Pancreas (tissue), 10 donors: Measurements from ENCODE around the gene GPHA2. TPM values are rescaled to one million over a fixed set of nuclear protein-coding genes. Genes with fewer than 3 reads are reported as not detected.

Experiments
- ATAC-seq, 4 donors: fragments of 200-7000 bp; cut with Tn5 transposase; one replicate each; pipeline versions ENCODE4 v1.8.0 to v1.9.1; 2020; ENCODE audit warnings: mild to moderate bottlenecking in 4 of 4, moderate library complexity in 4 of 4
- DNase-seq, 6 donors: peaks; one replicate each; pipeline ENCODE4 v3.0.0-alpha.2; 2020
- FAIRE-seq: peaks from 2 replicates; lab custom pipeline; 2012; peaks lifted over from hg19 to GRCh38; lab: Jason Lieb, UNC
- H3K27ac ChIP-seq, 4 donors: fragments of 200-600 bp; sonication (generic); 1 replicate in 3 of 4; 2 replicates in 1 of 4; pipeline versions ENCODE4 v1.5.0 to v1.8.0; 2020
- H3K27me3 ChIP-seq, 4 donors: fragments of 200-600 bp; one replicate each; pipeline ENCODE4 v1.8.0; 2021
- H3K36me3 ChIP-seq, 3 donors: fragments of 200-600 bp; sonication (generic) in 1 of 3; one replicate each; pipeline versions ENCODE4 v1.5.0 to v1.8.0; 2020 to 2021
- H3K4me1 ChIP-seq, 3 donors: fragments of 200-600 bp; one replicate each; pipeline ENCODE4 v1.8.0; 2021
- H3K4me3 ChIP-seq, 4 donors: fragments of 200-600 bp; sonication (generic) in 2 of 4; one replicate each; pipeline versions ENCODE4 v1.5.0 to v1.8.0; 2020 to 2021
- H3K9me3 ChIP-seq, 4 donors: fragments of 200-600 bp; one replicate each; pipeline ENCODE4 v1.8.0; 2021
- WGBS, 2 donors: extraction: QIAGEN DNeasy Blood & Tissue Kit; methylation state at CpG; one replicate each; pipeline ENCODE4 v1.1.7; 2013; 5-methylcytosine and 5-hydroxymethylcytosine counted together
- intact Hi-C, 3 donors: fragments of 100-400 bp; cut with DNase I; formaldehyde crosslinking; loops; one replicate each; pipeline versions ENCODE4 v1.11.1 to v1.14.2; 2022
- polyA plus RNA-seq, 2 donors: library from polyadenylated mRNA; stranded (reverse); fragments of 200-250 nt; gene quantifications; one replicate each; pipeline ENCODE4 v1.2.3, GENCODE V29; 2013
- total RNA-seq, 6 donors: library from RNA; stranded (reverse); fragmentation: NEBNext Ultra II Directional in 4 of 6; extraction: Animal tissue kit (Norgen Biotek cat#: 25700) in 4 of 6; gene quantifications; one replicate each; pipeline versions ENCODE4 v1.2.1 to v1.2.4, GENCODE V29; 2021 to 2023
- TF ChIP-seq, protein P1 (sequence below), 4 donors: fragments of 200-600 bp; sonication (generic) in 3 of 4; IDR thresholded peaks; one replicate each; pipeline versions ENCODE4 v1.5.0 to v1.8.0; 2021; ENCODE audit warnings: antibody characterized with exemption in 4 of 4
- donor health status: healthy with polysubstance abuse.
- donor health status: DM: no; HTN: no; CAD: no; lungs with moderate emphysema.
- donor health status: DM: no; HTN: no; CAD: no.
- donor health status: control.
- donor health status: control.
- donor health status: Bipolar disorder and iron deficiency.
- donor health status: DM: yes; HTN: yes; CAD: no.
- donor health status: DM: no; HTN: no; CAD: no.
- donor health status: DM: no; HTN: no; CAD: no.
- donor health status: DM: yes; HTN: yes; CAD: no.

Gene GPHA2
- total and polyA plus RNA-seq, 8 donors, result 4.2 to 16.3 (median 12.2) TPM

GRCh38 chr11:64923151-64923661, 12.5 kb downstream of the GPHA2 start:
- Histone ChIP-seq H3K4me1 (peaks cover 0 to 7% (median 4%) of the 10 kb centered on the region in 3 donors), H3K27ac (peak overlapping the region in 1 of 4 donors; percentile 81), H3K27me3 (no peaks in the 10 kb centered on the region), H3K9me3 (no peaks in the 10 kb centered on the region), H3K4me3 (no peak overlapping the region), H3K36me3 (no peaks in the 10 kb centered on the region)
- intact Hi-C loops, result no loop called here
- FAIRE-seq (no peak), DNase-seq (peak in 3 of 6 donors; percentile 33 to 78 (median 61)), ATAC-seq (no peak)
- 89 to 94% methylated on average over 11 of the region's 11 CpGs for WGBS, 2 donors
- TF ChIP-seq, protein P1, sequence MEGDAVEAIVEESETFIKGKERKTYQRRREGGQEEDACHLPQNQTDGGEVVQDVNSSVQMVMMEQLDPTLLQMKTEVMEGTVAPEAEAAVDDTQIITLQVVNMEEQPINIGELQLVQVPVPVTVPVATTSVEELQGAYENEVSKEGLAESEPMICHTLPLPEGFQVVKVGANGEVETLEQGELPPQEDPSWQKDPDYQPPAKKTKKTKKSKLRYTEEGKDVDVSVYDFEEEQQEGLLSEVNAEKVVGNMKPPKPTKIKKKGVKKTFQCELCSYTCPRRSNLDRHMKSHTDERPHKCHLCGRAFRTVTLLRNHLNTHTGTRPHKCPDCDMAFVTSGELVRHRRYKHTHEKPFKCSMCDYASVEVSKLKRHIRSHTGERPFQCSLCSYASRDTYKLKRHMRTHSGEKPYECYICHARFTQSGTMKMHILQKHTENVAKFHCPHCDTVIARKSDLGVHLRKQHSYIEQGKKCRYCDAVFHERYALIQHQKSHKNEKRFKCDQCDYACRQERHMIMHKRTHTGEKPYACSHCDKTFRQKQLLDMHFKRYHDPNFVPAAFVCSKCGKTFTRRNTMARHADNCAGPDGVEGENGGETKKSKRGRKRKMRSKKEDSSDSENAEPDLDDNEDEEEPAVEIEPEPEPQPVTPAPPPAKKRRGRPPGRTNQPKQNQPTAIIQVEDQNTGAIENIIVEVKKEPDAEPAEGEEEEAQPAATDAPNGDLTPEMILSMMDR (IDR thresholded peaks at IDR 0.05), result no peak

DNA sequence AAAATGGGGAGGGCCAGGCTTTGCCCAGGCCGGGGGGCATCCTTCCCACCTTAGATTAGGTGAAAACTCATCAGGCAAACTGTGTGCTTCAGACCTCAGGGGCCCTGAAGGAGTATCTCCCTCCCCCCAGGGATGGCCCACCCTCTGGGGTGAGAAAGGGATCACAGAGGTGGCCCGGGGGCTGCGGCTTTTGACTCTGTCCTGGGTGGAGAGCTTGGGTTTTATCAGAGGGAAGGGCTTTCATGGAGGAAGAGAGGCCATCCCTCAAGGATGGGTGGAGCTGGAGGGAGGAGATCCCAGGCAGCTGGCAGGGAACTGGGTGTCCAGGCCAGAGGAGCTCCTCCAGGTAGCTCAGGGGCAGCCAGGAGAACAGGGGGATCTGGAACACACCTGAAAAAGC, 14.3 kb downstream of the GPHA2 start:
- WGBS, 2 donors, result 58 to 92% methylated on average over 2 to 3 of the region's 3 CpGs
- ATAC-seq, result no peak
- Histone ChIP-seq H3K9me3 (no peaks in the 10 kb centered on the region), H3K27ac (no peak overlapping the region), H3K36me3 (no peaks in the 10 kb centered on the region), H3K4me1 (peaks cover 0 to 13% (median 9%) of the 10 kb centered on the region in 3 donors), H3K27me3 (no peaks in the 10 kb centered on the region), H3K4me3 (no peak overlapping the region)
- peak in 2 of 6 donors; percentile 9 to 21 for DNase-seq
- FAIRE-seq, result no peak
- intact Hi-C loops, result no loop called here
- TF ChIP-seq, protein P1 (IDR thresholded peaks at IDR 0.05), result no peak

DNA sequence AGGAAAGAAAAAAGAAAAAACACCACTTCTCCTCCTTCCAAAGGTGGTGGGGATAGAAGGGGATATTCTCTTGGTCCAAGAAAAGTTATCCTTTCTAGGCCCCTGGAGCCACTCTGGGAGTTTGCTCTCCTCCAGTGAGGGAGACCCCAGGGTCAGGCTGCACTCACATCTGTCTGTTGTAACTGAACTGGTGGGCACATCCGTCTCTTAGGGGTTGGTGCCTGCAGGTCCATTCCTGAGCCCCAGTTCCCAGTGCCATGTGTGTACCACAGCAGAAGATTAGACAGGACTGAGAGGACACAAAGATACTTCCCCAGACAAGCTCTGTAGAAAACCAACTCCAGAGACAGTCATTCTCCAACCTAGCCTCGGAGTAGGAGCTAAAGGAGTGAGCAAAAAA, 15.6 kb downstream of the GPHA2 start:
- H3K4me1 ChIP-seq, result peaks cover 0 to 20% (median 12%) of the 10 kb centered on the region in 3 donors
- no peak for FAIRE-seq
- no peaks in the 10 kb centered on the region for H3K27me3 ChIP-seq
- H3K27ac ChIP-seq, result no peak overlapping the region
- ATAC-seq, result no peak
- no peak for DNase-seq
- no peaks in the 10 kb centered on the region for H3K36me3 ChIP-seq
- H3K4me3 ChIP-seq, result no peak overlapping the region
- WGBS, 2 donors, result 76 to 84% methylated on average over 2 of the region's 2 CpGs
- H3K9me3 ChIP-seq, result no peaks in the 10 kb centered on the region
- intact Hi-C loops, result no loop called here
- TF ChIP-seq, protein P1 (IDR thresholded peaks at IDR 0.05), result no peak

DNA sequence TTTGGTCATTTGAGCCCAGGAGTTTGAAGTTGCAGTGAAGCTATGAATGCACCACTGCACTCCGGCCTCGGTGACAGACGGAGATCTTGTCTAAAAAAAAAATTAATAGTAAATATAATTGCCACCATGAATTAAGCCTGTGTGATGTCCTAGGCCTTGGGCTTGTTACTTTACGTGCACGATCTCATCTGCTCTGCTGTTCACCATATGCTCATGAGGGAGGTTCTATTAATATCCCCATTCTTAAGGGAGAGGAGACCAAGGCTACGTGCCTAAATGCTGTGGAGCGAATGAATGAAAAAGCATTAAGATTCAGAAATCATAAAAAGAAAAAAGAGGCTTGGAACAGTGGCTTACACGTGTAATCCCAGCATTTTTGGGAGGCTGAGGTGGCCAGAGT, 16.1 kb downstream of the GPHA2 start:
- TF ChIP-seq, protein P1 (IDR thresholded peaks at IDR 0.05), result no peak
- Histone ChIP-seq H3K4me3 (no peak overlapping the region), H3K4me1 (peaks cover 0 to 20% (median 12%) of the 10 kb centered on the region in 3 donors), H3K27me3 (no peaks in the 10 kb centered on the region), H3K36me3 (no peaks in the 10 kb centered on the region), H3K27ac (no peak overlapping the region), H3K9me3 (no peaks in the 10 kb centered on the region)
- FAIRE-seq (no peak), ATAC-seq (no peak), DNase-seq (no peak)
- WGBS, 2 donors, result 88 to 92% methylated on average over 8 of the region's 8 CpGs
- intact Hi-C loops, result no loop called here

GRCh38 chr11:64918017-64918416, 17.7 kb downstream of the GPHA2 start:
- no peak for FAIRE-seq
- Histone ChIP-seq H3K9me3 (no peaks in the 10 kb centered on the region), H3K36me3 (peaks cover 0 to 12% (median 4%) of the 10 kb centered on the region in 3 donors), H3K27ac (peak overlapping the region in 2 of 4 donors; percentile 73 to 74), H3K27me3 (no peaks in the 10 kb centered on the region), H3K4me3 (peak overlapping the region in 3 of 4 donors; percentile 19 to 95 (median 71)), H3K4me1 (peaks cover 0 to 16% (median 12%) of the 10 kb centered on the region in 3 donors)
- peak in 2 of 4 donors; percentile 3 to 9 for ATAC-seq
- peak in 1 of 6 donors; percentile 13 for DNase-seq
- TF ChIP-seq, protein P1 (IDR thresholded peaks at IDR 0.05), result no peak
- intact Hi-C loops, result no loop called here
- 11 to 12% methylated on average over 4 of the region's 4 CpGs for WGBS, 2 donors
